ENCODE data around the gene BMP6. TPM values are rescaled to one million over a fixed set of nuclear protein-coding genes. Genes with fewer than 3 reads are reported as not detected.

Gene BMP6
- total RNA-seq, 1 experiment from 2014 or later: 13.6 TPM

DNA sequence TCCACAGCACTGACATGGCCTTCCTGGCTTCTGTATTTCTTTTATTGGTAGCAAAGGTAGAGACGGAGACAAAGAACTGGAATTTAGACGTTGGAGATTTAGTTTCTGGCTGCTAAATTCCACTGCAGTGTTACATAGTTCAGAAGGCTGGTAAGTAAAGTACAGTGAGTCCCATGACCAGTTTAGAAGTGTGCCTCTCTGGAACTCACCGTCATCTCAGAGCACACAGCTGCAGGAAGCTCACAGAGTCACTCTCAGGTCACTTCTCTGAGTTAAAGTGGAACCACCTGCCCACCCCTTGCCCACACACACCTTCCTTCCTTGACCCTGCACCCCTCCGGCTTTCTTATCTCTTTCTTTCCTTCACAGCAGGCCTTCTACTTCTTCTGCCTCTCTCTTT is 19.6 kb upstream of the BMP6 start:
- Histone ChIP-seq H3K27ac (ENCODE audit: low read length) (no peak overlapping the region), H3K36me3 (ENCODE audit: control insufficient read depth, insufficient read depth, low read length) (no peaks in the 10 kb centered on the region), H3K9me3 (ENCODE audit: control insufficient read depth, insufficient read depth, low read depth, low read length) (no peaks in the 10 kb centered on the region), H3K4me1 (ENCODE audit: control insufficient read depth, insufficient read depth, low read length) (no peaks in the 10 kb centered on the region), H3K27me3 (ENCODE audit: control insufficient read depth, insufficient read depth, low read length) (no peaks in the 10 kb centered on the region), H3K4me3 (ENCODE audit: low read depth in 2 of 2, low read length in 2 of 2) (no peak overlapping the region)
- CTCF ChIA-PET: no interaction called here
- no peak for ATAC-seq
- in situ Hi-C loops (cut with HindIII; ENCODE audit: low pct_unique_long_range_greater_than_20kb, low sequenced_read_pairs) (no loop called here), intact Hi-C loops (cut with micrococcal nuclease; ENCODE audit: unreplicated experiment) (no loop called here)
- POLR2A ChIA-PET: no interaction called here
- BruUV-seq (replicated peaks): no TSS peak
- no peak for DNase-seq (ENCODE audit: low read depth, low spot score)
- TF ChIP-seq SIN3A (IDR thresholded peaks at IDR 0.05; ENCODE audit: borderline replicate concordance, insufficient read depth, low read depth, low read length) (no peak), POLR2AphosphoS5 (IDR thresholded peaks at IDR 0.05; ENCODE audit: low read depth, low read length) (no peak), TCF7L2 (IDR thresholded peaks at IDR 0.05; ENCODE audit: low read depth, low read length) (no peak)
- TF ChIP-seq, protein P1, sequence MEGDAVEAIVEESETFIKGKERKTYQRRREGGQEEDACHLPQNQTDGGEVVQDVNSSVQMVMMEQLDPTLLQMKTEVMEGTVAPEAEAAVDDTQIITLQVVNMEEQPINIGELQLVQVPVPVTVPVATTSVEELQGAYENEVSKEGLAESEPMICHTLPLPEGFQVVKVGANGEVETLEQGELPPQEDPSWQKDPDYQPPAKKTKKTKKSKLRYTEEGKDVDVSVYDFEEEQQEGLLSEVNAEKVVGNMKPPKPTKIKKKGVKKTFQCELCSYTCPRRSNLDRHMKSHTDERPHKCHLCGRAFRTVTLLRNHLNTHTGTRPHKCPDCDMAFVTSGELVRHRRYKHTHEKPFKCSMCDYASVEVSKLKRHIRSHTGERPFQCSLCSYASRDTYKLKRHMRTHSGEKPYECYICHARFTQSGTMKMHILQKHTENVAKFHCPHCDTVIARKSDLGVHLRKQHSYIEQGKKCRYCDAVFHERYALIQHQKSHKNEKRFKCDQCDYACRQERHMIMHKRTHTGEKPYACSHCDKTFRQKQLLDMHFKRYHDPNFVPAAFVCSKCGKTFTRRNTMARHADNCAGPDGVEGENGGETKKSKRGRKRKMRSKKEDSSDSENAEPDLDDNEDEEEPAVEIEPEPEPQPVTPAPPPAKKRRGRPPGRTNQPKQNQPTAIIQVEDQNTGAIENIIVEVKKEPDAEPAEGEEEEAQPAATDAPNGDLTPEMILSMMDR (IDR thresholded peaks at IDR 0.05): no peak
- TF ChIP-seq, protein P2, sequence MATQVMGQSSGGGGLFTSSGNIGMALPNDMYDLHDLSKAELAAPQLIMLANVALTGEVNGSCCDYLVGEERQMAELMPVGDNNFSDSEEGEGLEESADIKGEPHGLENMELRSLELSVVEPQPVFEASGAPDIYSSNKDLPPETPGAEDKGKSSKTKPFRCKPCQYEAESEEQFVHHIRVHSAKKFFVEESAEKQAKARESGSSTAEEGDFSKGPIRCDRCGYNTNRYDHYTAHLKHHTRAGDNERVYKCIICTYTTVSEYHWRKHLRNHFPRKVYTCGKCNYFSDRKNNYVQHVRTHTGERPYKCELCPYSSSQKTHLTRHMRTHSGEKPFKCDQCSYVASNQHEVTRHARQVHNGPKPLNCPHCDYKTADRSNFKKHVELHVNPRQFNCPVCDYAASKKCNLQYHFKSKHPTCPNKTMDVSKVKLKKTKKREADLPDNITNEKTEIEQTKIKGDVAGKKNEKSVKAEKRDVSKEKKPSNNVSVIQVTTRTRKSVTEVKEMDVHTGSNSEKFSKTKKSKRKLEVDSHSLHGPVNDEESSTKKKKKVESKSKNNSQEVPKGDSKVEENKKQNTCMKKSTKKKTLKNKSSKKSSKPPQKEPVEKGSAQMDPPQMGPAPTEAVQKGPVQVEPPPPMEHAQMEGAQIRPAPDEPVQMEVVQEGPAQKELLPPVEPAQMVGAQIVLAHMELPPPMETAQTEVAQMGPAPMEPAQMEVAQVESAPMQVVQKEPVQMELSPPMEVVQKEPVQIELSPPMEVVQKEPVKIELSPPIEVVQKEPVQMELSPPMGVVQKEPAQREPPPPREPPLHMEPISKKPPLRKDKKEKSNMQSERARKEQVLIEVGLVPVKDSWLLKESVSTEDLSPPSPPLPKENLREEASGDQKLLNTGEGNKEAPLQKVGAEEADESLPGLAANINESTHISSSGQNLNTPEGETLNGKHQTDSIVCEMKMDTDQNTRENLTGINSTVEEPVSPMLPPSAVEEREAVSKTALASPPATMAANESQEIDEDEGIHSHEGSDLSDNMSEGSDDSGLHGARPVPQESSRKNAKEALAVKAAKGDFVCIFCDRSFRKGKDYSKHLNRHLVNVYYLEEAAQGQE (IDR thresholded peaks at IDR 0.05; ENCODE audit: insufficient read depth in 1 of 2, low read depth in 2 of 2, low read length in 1 of 2): no peak

DNA sequence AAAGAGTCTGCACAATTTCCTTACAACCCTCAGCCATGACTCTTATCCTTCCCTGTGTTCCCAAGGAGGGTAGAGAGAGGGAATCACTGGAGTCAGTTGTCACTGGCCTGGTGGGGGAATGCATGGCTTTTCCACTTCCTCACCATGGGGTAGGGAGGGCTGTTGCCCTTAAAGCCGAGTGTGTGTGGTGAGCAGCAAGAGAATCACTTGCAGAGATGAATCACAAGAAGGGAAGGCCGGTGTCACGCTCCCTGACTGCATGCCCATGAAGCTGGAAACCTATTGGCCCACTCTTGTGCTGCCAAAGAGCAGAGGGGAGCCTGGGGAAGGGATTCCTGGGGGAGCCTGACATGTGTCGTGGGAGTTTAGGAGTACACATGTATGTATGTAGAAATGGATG is 18.1 kb upstream of the BMP6 start:
- ChIA-PET POLR2A (no interaction called here), CTCF (no interaction called here)
- H3K36me3 ChIP-seq (ENCODE audit: control insufficient read depth, insufficient read depth, low read length): no peaks in the 10 kb centered on the region
- H3K27ac ChIP-seq (ENCODE audit: low read length): no peak overlapping the region
- TF ChIP-seq SIN3A (IDR thresholded peaks at IDR 0.05; ENCODE audit: borderline replicate concordance, insufficient read depth, low read depth, low read length) (no peak), TCF7L2 (IDR thresholded peaks at IDR 0.05; ENCODE audit: low read depth, low read length) (no peak), POLR2AphosphoS5 (IDR thresholded peaks at IDR 0.05; ENCODE audit: low read depth, low read length) (no peak)
- TF ChIP-seq, protein P1 (IDR thresholded peaks at IDR 0.05): no peak
- TF ChIP-seq, protein P2 (IDR thresholded peaks at IDR 0.05; ENCODE audit: insufficient read depth in 1 of 2, low read depth in 2 of 2, low read length in 1 of 2): no peak
- no peak for DNase-seq (ENCODE audit: low read depth, low spot score)
- in situ Hi-C loops (cut with HindIII; ENCODE audit: low pct_unique_long_range_greater_than_20kb, low sequenced_read_pairs): no loop called here
- no peaks in the 10 kb centered on the region for H3K4me1 ChIP-seq (ENCODE audit: control insufficient read depth, insufficient read depth, low read length)
- no peaks in the 10 kb centered on the region for H3K9me3 ChIP-seq (ENCODE audit: control insufficient read depth, insufficient read depth, low read depth, low read length)
- H3K27me3 ChIP-seq (ENCODE audit: control insufficient read depth, insufficient read depth, low read length): no peaks in the 10 kb centered on the region
- no TSS peak for BruUV-seq (replicated peaks)
- H3K4me3 ChIP-seq (ENCODE audit: low read depth in 2 of 2, low read length in 2 of 2): no peak overlapping the region
- intact Hi-C loops (cut with micrococcal nuclease; ENCODE audit: unreplicated experiment): no loop called here
- no peak for ATAC-seq
